MM.1S (cell line): ENCODE data around the gene PEAK1.

Experiments used
- DNase-seq: peaks from one replicate; pipeline ENCODE4 v3.0.0-alpha.2; 2015
- H2AFZ ChIP-seq: fragments of 300-600 bp; sonication (generic); 2 replicates; pipeline ENCODE4 v1.6.0; 2016; ENCODE audit warnings: antibody characterized with exemption, low read length
- H3F3A ChIP-seq: fragments of 300-600 bp; sonication (generic); 2 replicates; pipeline ENCODE4 v1.6.1; 2016; ENCODE audit warnings: mild to moderate bottlenecking, antibody characterized with exemption, low read length, moderate library complexity, mixed read lengths; ENCODE audit not compliant: insufficient read depth
- H3K27ac ChIP-seq: fragments of 300-600 bp; sonication (generic); 2 replicates; pipeline ENCODE4 v1.5.1; 2016; ENCODE audit warnings: mild to moderate bottlenecking, low read length
- H3K27me3 ChIP-seq: fragments of 300-600 bp; sonication (generic); replicated peaks from 2 replicates; pipeline ENCODE4 v1.6.0; 2016; ENCODE audit warnings: low read length; ENCODE audit not compliant: insufficient read depth
- H3K36me3 ChIP-seq: fragments of 300-600 bp; sonication (generic); replicated peaks from 2 replicates; pipeline ENCODE4 v1.6.1; 2016; ENCODE audit warnings: mild to moderate bottlenecking, low read length, mixed read lengths; ENCODE audit not compliant: insufficient read depth
- H3K4me1 ChIP-seq: fragments of 300-600 bp; sonication (generic); 2 replicates; pipeline ENCODE4 v1.6.1; 2016; ENCODE audit warnings: low read length, mixed read lengths
- H3K4me2 ChIP-seq: fragments of 300-600 bp; sonication (generic); 2 replicates; pipeline ENCODE4 v1.6.0; 2016; ENCODE audit warnings: low read depth, low read length
- H3K4me3 ChIP-seq: fragments of 300-600 bp; sonication (generic); 2 replicates; pipeline ENCODE4 v1.5.1; 2016; ENCODE audit warnings: low read length, mixed read lengths
- H3K79me2 ChIP-seq: fragments of 300-600 bp; sonication (generic); 2 replicates; pipeline ENCODE4 v1.6.1; 2016; ENCODE audit warnings: mixed run types, low read length, mixed read lengths
- H3K9ac ChIP-seq: fragments of 300-600 bp; sonication (generic); 2 replicates; pipeline ENCODE4 v1.6.1; 2016; ENCODE audit warnings: low read length, mixed read lengths
- H3K9me2 ChIP-seq: fragments of 300-600 bp; sonication (generic); replicated peaks from 2 replicates; pipeline ENCODE4 v1.6.1; 2016; ENCODE audit warnings: mild to moderate bottlenecking, low read length, mixed read lengths; ENCODE audit not compliant: insufficient read depth
- H3K9me3 ChIP-seq: fragments of 300-600 bp; sonication (generic); replicated peaks from 2 replicates; pipeline ENCODE4 v1.6.1; 2016; ENCODE audit warnings: mild to moderate bottlenecking, low read length, mixed read lengths; ENCODE audit not compliant: insufficient read depth
- H4K20me1 ChIP-seq: fragments of 300-600 bp; sonication (generic); 2 replicates; pipeline ENCODE4 v1.6.1; 2016; ENCODE audit warnings: mild to moderate bottlenecking, low read length, moderate library complexity, mixed read lengths; ENCODE audit not compliant: insufficient read depth
- CTCF ChIP-seq: fragments of 300-600 bp; sonication (generic); IDR thresholded peaks from 2 replicates; pipeline ENCODE4 v1.5.1; 2016; ENCODE audit warnings: antibody characterized with exemption, low read length, mixed read lengths
- EZH2 ChIP-seq: fragments of 300-600 bp; sonication (generic); optimal IDR thresholded peaks from 2 replicates; pipeline ENCODE3; 2017; ENCODE audit warnings: low read depth, mild to moderate bottlenecking, antibody characterized with exemption, low read length, mixed read lengths
- EZH2phosphoT487 ChIP-seq: fragments of 300-600 bp; sonication (generic); IDR thresholded peaks from 2 replicates; pipeline ENCODE4 v1.6.1; 2018; ENCODE audit warnings: antibody characterized with exemption, low read length

The PEAK1 gene

GRCh38 chr15:77402740-77403379 is 17.0 kb downstream of the PEAK1 start:
- H3K27ac ChIP-seq, result no peak overlapping the region
- H2AFZ ChIP-seq, result no peak overlapping the region
- no peaks in the 10 kb centered on the region for H3K9me2 ChIP-seq
- H3F3A ChIP-seq, result no peaks in the 10 kb centered on the region
- no peak overlapping the region for H3K4me3 ChIP-seq
- no peaks in the 10 kb centered on the region for H3K27me3 ChIP-seq
- peaks cover 8% of the 10 kb centered on the region for H3K4me1 ChIP-seq
- no peak overlapping the region for H3K9ac ChIP-seq
- 0 out of 2 replicates have a peak, but pooled peaks cover 3% of the 10 kb centered on the region for H3K36me3 ChIP-seq
- H3K4me2 ChIP-seq, result no peak overlapping the region
- no peaks in the 10 kb centered on the region for H4K20me1 ChIP-seq
- H3K9me3 ChIP-seq, result no peaks in the 10 kb centered on the region
- no peak for DNase-seq
- TF ChIP-seq EZH2 (no peak), CTCF (no peak), EZH2phosphoT487 (no peak)
- peaks cover 90% of the 10 kb centered on the region for H3K79me2 ChIP-seq

- H3F3A ChIP-seq, result no peaks in the 10 kb centered on the region
- no peaks in the 10 kb centered on the region for H4K20me1 ChIP-seq
- H3K9me2 ChIP-seq, result no peaks in the 10 kb centered on the region
- no peak overlapping the region for H3K4me3 ChIP-seq
- no peak overlapping the region for H3K4me2 ChIP-seq
- 0 out of 2 replicates have a peak, but pooled peaks cover 3% of the 10 kb centered on the region for H3K36me3 ChIP-seq
- H3K9me3 ChIP-seq, result no peaks in the 10 kb centered on the region
- no peaks in the 10 kb centered on the region for H3K4me1 ChIP-seq
- no peaks in the 10 kb centered on the region for H3K27me3 ChIP-seq
- H2AFZ ChIP-seq, result no peak overlapping the region
- no peak for DNase-seq
- no peak overlapping the region for H3K9ac ChIP-seq
- TF ChIP-seq EZH2 (no peak), CTCF (no peak), EZH2phosphoT487 (no peak)
- peaks cover 90% of the 10 kb centered on the region for H3K79me2 ChIP-seq
- no peak overlapping the region for H3K27ac ChIP-seq
These were observed 19.6 kb downstream of the PEAK1 start for GRCh38 chr15:77400258-77400657.

- DNase-seq, result no peak
These were observed 21.0 kb downstream of the PEAK1 start for GRCh38 chr15:77398927-77399326.

More at GRCh38 chr15:77398927-77399326, 21.0 kb downstream of the PEAK1 start:
- no peak overlapping the region for H3K4me2 ChIP-seq
- H3K27ac ChIP-seq, result no peak overlapping the region
- no peaks in the 10 kb centered on the region for H3K9me3 ChIP-seq
- no peaks in the 10 kb centered on the region for H3K4me1 ChIP-seq
- H3K9me2 ChIP-seq, result no peaks in the 10 kb centered on the region
- no peaks in the 10 kb centered on the region for H3F3A ChIP-seq
- 0 out of 2 replicates have a peak, but pooled peaks cover 3% of the 10 kb centered on the region for H3K36me3 ChIP-seq
- H3K79me2 ChIP-seq, result peaks cover 91% of the 10 kb centered on the region
- no peaks in the 10 kb centered on the region for H4K20me1 ChIP-seq
- TF ChIP-seq CTCF, result no peak
- TF ChIP-seq EZH2, result no peak
- TF ChIP-seq EZH2phosphoT487, result no peak
- no peak overlapping the region for H3K4me3 ChIP-seq
- H2AFZ ChIP-seq, result no peak overlapping the region
- no peak overlapping the region for H3K9ac ChIP-seq
- no peaks in the 10 kb centered on the region for H3K27me3 ChIP-seq
